GM12878 (cell line): Measurements from ENCODE around the gene DCTPP1. TPM values are rescaled to one million over a fixed set of nuclear protein-coding genes. Genes with fewer than 3 reads are reported as not detected.

Source experiments
- EGR1 ChIP-seq, 2 experiments: IDR thresholded peaks; 1 replicate in 1 of 2; 2 replicates in 1 of 2; pipeline ENCODE4 v1.6.1; 2011 to 2012; ENCODE audit warnings: low read depth in 2 of 2, low read length in 2 of 2, borderline replicate concordance in 1 of 2, mild to moderate bottlenecking in 1 of 2, moderate library complexity in 1 of 2
- HDAC2 ChIP-seq: fragments of 200-600 bp; sonication (generic); IDR thresholded peaks from 2 replicates; pipeline ENCODE4 v1.6.1; 2017
- MTA2 ChIP-seq: fragments of 450-650 bp; IDR thresholded peaks from 2 replicates; pipeline ENCODE4 v1.6.1; 2016; ENCODE audit warnings: low read depth, mild to moderate bottlenecking, moderate library complexity
- PML ChIP-seq: IDR thresholded peaks from 2 replicates; pipeline ENCODE4 v1.6.1; 2012; ENCODE audit warnings: low read length, inconsistent platforms
- SUZ12 ChIP-seq: fragments of 200-600 bp; sonication (generic); IDR thresholded peaks from one replicate; pipeline ENCODE4 v1.6.1; 2018; ENCODE audit warnings: antibody characterized with exemption, mild to moderate bottlenecking; ENCODE audit not compliant: unreplicated experiment
- ZNF274 ChIP-seq: IDR thresholded peaks from one replicate; pipeline ENCODE4 v1.8.0; 2011; ENCODE audit not compliant: insufficient read length, insufficient read depth
- polyA plus RNA-seq, 11 experiments: library from polyadenylated mRNA; depleted of rRNA in 4 of 11; unstranded in 6 of 11; stranded (reverse) in 5 of 11; fragments of >200 nt; fragmentation: Nextera tagmentation in 4 of 11; fragmentation: Illumina TruSeq in 1 of 11; extraction: Ambion mirVana in 4 of 11; extraction: Trizol in 1 of 11; gene quantifications; 1 replicate in 1 of 11; 2 replicates in 10 of 11; pipeline versions ENCODE4 v1.2.1 to v1.2.3, GENCODE V29; 2011 to 2016; ENCODE audit warnings: inconsistent platforms in 2 of 11, missing spikeins in 2 of 11, low read depth in 1 of 11
- total RNA-seq, 4 experiments: library from RNA; depleted of rRNA in 3 of 4; stranded (reverse); fragments of >200 nt in 3 of 4; fragmentation: Illumina TruSeq in 1 of 4; extraction: Trizol in 1 of 4; gene quantifications; 2 replicates each; pipeline versions ENCODE4 v1.2.1 to v1.2.3, GENCODE V29; 2013 to 2021
- TF ChIP-seq, protein P1 (sequence below): IDR thresholded peaks from 2 replicates; pipeline ENCODE4 v1.6.1; 2011; ENCODE audit warnings: low read depth, low read length, improper control_type of control experiment, borderline replicate concordance
- TF ChIP-seq, protein P2 (sequence below): fragments of 450-650 bp; IDR thresholded peaks from 2 replicates; pipeline ENCODE4 v1.6.1; 2016; ENCODE audit warnings: mild to moderate bottlenecking

DCTPP1 gene
- total and polyA plus RNA-seq, 10 of the 15 experiments (the other 5 are each of a cell fraction or from before 2014, with no cell fraction given): 72.1 to 266 (median 157) TPM

DNA sequence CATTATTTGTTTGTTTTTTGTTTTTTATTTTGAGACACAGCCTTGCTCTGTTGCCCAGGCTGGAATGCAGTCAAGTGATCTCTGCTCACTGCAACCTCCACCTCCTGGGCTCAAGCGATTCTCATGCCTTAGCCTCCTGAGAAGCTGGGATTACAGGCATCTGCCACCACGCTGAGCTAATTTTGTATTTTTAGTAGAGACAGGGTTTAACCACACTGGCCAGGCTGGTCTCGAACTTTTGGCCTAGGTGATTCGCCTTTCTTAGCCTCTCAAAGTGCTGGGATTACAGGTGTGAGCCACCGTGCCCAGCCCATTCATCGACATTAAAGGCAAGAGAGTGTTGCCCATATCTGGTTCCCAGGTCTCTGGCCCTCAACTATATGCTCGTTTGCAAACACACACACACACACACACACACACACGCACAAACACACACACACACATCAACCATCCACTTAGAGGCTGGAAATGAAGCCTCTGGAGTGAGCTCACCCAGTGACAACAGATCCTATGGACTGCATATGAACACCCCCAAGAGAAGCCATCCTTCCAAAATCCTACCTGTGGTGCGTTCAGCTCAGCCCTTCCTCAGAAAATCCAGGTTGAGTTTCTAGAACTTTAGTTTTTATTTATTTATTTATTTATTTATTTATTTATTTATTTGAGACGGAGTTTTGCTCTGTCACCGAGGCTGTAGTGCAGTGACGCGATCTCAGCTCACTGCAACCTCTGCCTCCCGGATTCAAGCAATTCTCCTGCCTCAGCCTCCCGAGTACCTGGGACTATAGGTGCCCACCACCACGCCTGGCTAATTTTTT is 28.1 kb upstream of the DCTPP1 start (continued):
- TF ChIP-seq ZNF274 (no peak), PML (no peak; the same call in 1 of the 2 replicates), SUZ12 (no peak), HDAC2 (no peak), MTA2 (no peak), EGR1 (IDR thresholded peaks at IDR 0.05; ENCODE audit: borderline replicate concordance in 1 of 2, low read depth in 2 of 2, low read length in 2 of 2) (no peak)
- TF ChIP-seq, protein P1, sequence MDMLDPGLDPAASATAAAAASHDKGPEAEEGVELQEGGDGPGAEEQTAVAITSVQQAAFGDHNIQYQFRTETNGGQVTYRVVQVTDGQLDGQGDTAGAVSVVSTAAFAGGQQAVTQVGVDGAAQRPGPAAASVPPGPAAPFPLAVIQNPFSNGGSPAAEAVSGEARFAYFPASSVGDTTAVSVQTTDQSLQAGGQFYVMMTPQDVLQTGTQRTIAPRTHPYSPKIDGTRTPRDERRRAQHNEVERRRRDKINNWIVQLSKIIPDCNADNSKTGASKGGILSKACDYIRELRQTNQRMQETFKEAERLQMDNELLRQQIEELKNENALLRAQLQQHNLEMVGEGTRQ: no peak
- TF ChIP-seq, protein P2, sequence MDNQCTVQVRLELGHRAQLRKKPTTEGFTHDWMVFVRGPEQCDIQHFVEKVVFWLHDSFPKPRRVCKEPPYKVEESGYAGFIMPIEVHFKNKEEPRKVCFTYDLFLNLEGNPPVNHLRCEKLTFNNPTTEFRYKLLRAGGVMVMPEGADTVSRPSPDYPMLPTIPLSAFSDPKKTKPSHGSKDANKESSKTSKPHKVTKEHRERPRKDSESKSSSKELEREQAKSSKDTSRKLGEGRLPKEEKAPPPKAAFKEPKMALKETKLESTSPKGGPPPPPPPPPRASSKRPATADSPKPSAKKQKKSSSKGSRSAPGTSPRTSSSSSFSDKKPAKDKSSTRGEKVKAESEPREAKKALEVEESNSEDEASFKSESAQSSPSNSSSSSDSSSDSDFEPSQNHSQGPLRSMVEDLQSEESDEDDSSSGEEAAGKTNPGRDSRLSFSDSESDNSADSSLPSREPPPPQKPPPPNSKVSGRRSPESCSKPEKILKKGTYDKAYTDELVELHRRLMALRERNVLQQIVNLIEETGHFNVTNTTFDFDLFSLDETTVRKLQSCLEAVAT: peak; percentile 78
